ENCODE data around the gene DAPK3. TPM values are rescaled to one million over a fixed set of nuclear protein-coding genes. Genes with fewer than 3 reads are reported as not detected.
"Not testable (repeated sequence)": the region's sequence is repeated elsewhere in the genome, so short reads cannot be mapped to it uniquely, and the experiment has no call there.

Gene DAPK3
- polyA plus RNA-seq, 2 of the 4 experiments (the other 2 are of a cell fraction): 33.0 to 54.9 TPM

DNA sequence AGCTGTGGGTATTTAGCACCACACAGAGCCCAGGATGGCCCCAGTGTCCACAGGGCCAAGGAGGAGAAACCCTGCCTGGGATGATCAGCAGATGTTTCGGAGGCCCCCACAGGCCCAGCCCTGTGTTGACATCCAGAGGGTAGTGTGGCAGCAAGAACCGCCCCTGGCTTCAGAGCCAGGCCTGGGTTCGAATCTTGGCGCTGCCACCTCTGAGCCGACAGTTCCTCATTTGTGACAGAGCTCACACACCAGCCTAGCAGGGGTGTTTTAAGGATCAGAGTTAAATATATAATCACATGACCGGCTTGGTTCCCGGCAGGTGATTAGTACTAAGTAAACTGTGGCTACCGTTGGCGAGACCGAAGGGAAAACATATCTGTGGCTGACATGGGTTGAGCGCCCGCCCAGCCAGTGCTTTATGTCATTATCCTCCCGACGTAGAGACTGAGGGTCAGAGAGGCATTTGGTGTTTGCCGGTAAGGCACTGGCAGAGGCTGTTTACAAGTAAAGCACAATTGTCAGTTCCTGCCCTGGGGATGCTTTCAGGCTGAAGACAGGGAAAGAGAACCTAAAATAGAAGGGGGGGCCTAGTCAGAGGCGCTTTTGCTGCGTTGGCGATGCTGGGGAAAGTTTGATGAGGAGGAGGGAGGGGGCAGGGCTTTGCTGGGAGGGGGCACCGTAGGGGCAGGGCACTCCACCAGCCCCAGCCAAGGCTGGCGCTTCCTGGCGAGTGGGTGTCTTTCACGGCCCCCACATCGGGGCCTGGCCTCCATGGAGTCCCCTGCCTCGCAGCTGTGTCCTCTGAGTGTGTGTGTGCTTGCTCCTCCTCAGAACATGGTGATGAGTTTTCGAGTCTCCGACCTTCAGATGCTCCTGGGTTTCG, 41.4 kb upstream of the DAPK3 start:
- TF ChIP-seq RAD21 (conservative IDR thresholded peaks at IDR 0.05 in 1 of 2, IDR thresholded peaks at IDR 0.05 in 1 of 2): no peak
- no peak for TF ChIP-seq REST (IDR thresholded peaks at IDR 0.05)
- no peak for TF ChIP-seq PHF8 (IDR thresholded peaks at IDR 0.05; ENCODE audit: borderline replicate concordance, low read depth)
- TF ChIP-seq JUNB (IDR thresholded peaks at IDR 0.05): no peak
- TF ChIP-seq CBX8 (IDR thresholded peaks at IDR 0.05): no peak
- TF ChIP-seq JUN (IDR thresholded peaks at IDR 0.05): no peak
- no peak for TF ChIP-seq RFX5 (IDR thresholded peaks at IDR 0.05)
- TF ChIP-seq EP300 (IDR thresholded peaks at IDR 0.05): no peak
- TF ChIP-seq, protein P1, sequence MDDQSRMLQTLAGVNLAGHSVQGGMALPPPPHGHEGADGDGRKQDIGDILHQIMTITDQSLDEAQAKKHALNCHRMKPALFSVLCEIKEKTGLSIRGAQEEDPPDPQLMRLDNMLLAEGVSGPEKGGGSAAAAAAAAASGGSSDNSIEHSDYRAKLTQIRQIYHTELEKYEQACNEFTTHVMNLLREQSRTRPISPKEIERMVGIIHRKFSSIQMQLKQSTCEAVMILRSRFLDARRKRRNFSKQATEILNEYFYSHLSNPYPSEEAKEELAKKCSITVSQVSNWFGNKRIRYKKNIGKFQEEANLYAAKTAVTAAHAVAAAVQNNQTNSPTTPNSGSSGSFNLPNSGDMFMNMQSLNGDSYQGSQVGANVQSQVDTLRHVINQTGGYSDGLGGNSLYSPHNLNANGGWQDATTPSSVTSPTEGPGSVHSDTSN (IDR thresholded peaks at IDR 0.05): no peak
- H3K27ac ChIP-seq: no peak overlapping the region
- DNase-seq (ENCODE audit: low read depth in 1 of 2, low spot score in 1 of 2): no peak
- ChIA-PET CTCF (no interaction called here), POLR2A (no interaction called here)
- H3K4me1 ChIP-seq: peaks cover 8% of the 10 kb centered on the region; the same call in 1 of the 3 replicates
- H3K4me3 ChIP-seq: no peak overlapping the region
- H3K9me3 ChIP-seq: no peaks in the 10 kb centered on the region
- FAIRE-seq: no peak
- no peak for ATAC-seq
- 87% methylated on average over 19 of the region's 27 CpGs for WGBS (ENCODE audit: missing lambda C conversion rate)
- H3K4me2 ChIP-seq: no peak overlapping the region

DNA sequence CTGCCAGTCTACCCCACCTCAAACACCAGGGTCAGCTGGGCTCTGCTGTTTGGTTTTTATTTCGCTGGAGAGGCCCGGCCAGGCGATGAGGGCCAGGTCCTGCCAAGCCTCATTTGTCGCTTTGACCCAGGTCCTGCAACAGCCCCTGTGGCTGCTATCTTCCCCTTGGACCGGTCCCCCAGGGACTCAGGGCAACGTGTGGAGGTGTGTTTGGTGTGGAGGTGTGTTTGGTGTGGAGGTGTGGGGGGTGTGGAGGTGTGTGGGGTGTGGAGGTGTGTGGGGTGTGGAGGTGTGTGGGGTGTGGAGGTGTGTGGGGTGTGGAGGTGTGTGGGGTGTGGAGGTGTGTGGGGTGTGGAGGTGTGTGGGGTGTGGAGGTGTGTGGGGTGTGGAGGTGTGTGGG, 40.5 kb upstream of the DAPK3 start:
- ATAC-seq; H3K4me1 ChIP-seq; H3K9me3 ChIP-seq; CTCF ChIA-PET; H3K4me2 ChIP-seq; H3K27ac ChIP-seq; H3K4me3 ChIP-seq; DNase-seq (ENCODE audit: low read depth in 1 of 2, low spot score in 1 of 2); FAIRE-seq; POLR2A ChIA-PET: not testable (repeated sequence)
- WGBS (ENCODE audit: missing lambda C conversion rate): 100% methylated on average over 2 of the region's 6 CpGs

- no peak for ATAC-seq
- Histone ChIP-seq H3K4me3 (no peak overlapping the region), H3K9me3 (no peaks in the 10 kb centered on the region), H3K4me2 (no peak overlapping the region), H3K27ac (no peak overlapping the region), H3K4me1 (peaks cover 13% of the 10 kb centered on the region; the same call in 1 of the 3 replicates)
- 93% methylated on average over 4 of the region's 14 CpGs for WGBS (ENCODE audit: missing lambda C conversion rate)
- FAIRE-seq: no peak
- ChIA-PET CTCF (no interaction called here), POLR2A (no interaction called here)
- TF ChIP-seq RFX5 (IDR thresholded peaks at IDR 0.05) (no peak), KDM5A (IDR thresholded peaks at IDR 0.05) (no peak), CHD4 (IDR thresholded peaks at IDR 0.05; ENCODE audit: borderline replicate concordance) (no peak)
- no peak for DNase-seq (ENCODE audit: low read depth in 1 of 2, low spot score in 1 of 2)
Measured at GRCh38 chr19:4010808-4011110, 39.9 kb upstream of the DAPK3 start.

- no peaks in the 10 kb centered on the region for H3K9me3 ChIP-seq
- ATAC-seq (no peak), DNase-seq (ENCODE audit: low read depth in 1 of 2, low spot score in 1 of 2) (no peak), FAIRE-seq (no peak)
- ChIA-PET CTCF (interaction anchor here (0.7 to 1.0 kb wide), 2 partner anchors 19 to 24 kb away, joined by 3 read pairs; no protein-coding TSS in a partner anchor), POLR2A (no interaction called here)
- no peak overlapping the region for H3K27ac ChIP-seq
- WGBS (ENCODE audit: missing lambda C conversion rate): 100% methylated on average over 1 of the region's 24 CpGs
- H3K4me3 ChIP-seq: no peak overlapping the region
- no peak overlapping the region for H3K4me2 ChIP-seq
- H3K4me1 ChIP-seq: peaks cover 13% of the 10 kb centered on the region; the same call in 1 of the 3 replicates
- no peak for TF ChIP-seq ZFP36 (IDR thresholded peaks at IDR 0.05; ENCODE audit: borderline replicate concordance, partially characterized antibody)
- no peak for TF ChIP-seq CTCF (IDR thresholded peaks at IDR 0.05)
- TF ChIP-seq BCL3 (IDR thresholded peaks at IDR 0.05): no peak
- no peak for TF ChIP-seq EHMT2 (IDR thresholded peaks at IDR 0.05; ENCODE audit: low read depth)
- TF ChIP-seq MAFK (IDR thresholded peaks at IDR 0.05; ENCODE audit: partially characterized antibody): no peak
- TF ChIP-seq ZC3H11A (IDR thresholded peaks at IDR 0.05): no peak
- no peak for TF ChIP-seq BHLHE40 (IDR thresholded peaks at IDR 0.05; ENCODE audit: low read depth, low read length)
- no peak for TF ChIP-seq HEYL (CRISPR knock-in tag; IDR thresholded peaks at IDR 0.05)
- TF ChIP-seq JUN (IDR thresholded peaks at IDR 0.05): no peak
- TF ChIP-seq ZSCAN20 (CRISPR knock-in tag; IDR thresholded peaks at IDR 0.05): no peak
- TF ChIP-seq POLR2A (IDR thresholded peaks at IDR 0.05; ENCODE audit: low read length): no peak
- no peak for TF ChIP-seq NFE2L2 (conservative IDR thresholded peaks at IDR 0.05; ENCODE audit: low read length)
Measured at GRCh38 chr19:4009990-4010807, 39.3 kb upstream of the DAPK3 start.
